HG03139 (cell line): Measurements from ENCODE around the gene PKLR.
"Not testable (repeated sequence)": the region's sequence is repeated elsewhere in the genome, so short reads cannot be mapped to it uniquely, and the experiment has no call there.

Experiments
- ATAC-seq: cut with Tn5 transposase; IDR thresholded peaks from one replicate; pipeline ENCODE4 v1.9.1; 2021; ENCODE audit not compliant: unreplicated experiment

PKLR gene

DNA sequence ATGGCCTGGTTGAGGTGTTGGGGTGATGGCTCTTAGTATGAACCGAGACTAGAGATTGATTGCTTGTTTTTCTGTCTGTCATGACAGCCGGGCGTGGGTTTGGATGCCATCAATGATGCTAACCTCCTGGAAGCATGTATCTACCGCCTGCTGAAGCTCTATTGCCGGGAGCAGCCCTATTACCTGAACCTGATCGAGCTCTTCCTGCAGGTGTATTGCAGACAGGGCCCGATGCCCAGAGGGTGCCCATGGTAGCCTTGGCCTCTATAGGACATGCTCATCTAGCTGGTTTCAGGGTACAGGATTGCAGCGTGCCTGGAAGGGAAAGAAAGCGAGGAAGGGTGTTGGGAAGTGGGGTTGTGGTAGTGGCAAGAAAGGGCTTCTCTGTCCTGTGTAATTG is 16.8 kb upstream of the PKLR start:
- no peak for ATAC-seq

DNA sequence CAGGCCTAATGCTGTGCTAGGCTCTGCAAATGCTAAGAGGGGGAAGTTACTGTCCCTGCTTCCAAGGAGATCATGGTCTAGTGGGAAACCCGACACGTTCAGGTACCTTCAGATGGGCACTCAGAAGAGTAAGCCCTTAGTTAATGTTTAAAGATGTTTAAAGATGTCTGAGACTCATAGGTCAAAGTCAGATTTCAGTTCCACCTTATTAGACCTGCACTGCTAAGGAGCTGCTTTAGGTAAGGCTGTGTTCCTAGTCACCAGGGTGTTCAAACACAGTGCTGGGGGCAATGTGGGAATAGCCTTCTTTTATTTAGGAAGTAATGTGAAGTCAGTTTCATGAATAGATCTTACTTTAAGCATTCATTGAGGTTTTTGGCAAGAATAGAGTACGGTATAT is 15.7 kb upstream of the PKLR start:
- ATAC-seq = no peak

DNA sequence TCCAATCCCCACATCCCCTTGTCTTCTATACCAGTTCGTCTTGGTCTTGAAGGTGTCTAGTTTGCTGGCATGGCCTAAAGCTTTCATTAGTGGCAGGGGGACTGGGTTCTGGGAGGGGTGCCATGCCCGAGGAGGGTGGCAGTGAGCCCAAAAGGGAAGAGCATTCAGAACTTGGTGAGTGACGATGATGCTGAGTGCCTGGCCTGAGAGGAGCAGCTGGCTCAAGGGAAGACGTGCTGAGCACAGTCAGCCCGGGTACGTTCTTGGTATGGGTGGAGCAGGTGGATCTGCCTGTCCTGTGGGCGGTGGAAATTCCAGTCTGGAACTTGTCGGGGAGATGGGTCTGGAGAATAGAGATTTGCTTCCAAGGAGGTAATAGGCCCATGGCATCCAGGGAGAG is 12.0 kb upstream of the PKLR start:
- no peak for ATAC-seq

DNA sequence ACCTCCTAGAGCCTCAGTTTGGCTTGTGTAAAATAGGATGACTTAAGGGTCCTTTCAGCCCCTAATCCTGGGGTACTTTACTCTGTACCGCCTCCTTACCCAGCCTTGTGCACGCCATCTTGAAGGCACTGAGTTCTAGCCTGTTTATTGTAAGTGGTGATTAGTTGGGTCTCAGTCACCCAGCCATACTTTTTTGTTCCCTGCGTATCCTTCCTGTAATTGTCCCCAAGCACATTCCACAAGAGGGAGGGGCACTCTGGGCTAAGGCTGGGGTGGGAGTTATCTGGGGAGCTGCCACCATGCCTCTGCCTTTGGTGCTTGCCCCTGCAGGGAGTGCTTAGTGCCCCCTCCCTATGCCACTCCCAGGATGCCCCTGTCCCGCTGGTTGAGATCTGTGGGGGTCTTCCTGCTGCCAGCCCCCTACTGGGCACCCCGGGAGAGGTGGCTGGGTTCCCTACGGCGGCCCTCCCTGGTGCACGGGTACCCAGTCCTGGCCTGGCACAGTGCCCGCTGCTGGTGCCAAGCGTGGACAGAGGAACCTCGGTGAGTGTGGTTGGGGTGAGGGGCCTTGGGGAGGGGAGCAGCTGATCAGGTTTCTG is 8.3 kb upstream of the PKLR start:
- no peak for ATAC-seq

DNA sequence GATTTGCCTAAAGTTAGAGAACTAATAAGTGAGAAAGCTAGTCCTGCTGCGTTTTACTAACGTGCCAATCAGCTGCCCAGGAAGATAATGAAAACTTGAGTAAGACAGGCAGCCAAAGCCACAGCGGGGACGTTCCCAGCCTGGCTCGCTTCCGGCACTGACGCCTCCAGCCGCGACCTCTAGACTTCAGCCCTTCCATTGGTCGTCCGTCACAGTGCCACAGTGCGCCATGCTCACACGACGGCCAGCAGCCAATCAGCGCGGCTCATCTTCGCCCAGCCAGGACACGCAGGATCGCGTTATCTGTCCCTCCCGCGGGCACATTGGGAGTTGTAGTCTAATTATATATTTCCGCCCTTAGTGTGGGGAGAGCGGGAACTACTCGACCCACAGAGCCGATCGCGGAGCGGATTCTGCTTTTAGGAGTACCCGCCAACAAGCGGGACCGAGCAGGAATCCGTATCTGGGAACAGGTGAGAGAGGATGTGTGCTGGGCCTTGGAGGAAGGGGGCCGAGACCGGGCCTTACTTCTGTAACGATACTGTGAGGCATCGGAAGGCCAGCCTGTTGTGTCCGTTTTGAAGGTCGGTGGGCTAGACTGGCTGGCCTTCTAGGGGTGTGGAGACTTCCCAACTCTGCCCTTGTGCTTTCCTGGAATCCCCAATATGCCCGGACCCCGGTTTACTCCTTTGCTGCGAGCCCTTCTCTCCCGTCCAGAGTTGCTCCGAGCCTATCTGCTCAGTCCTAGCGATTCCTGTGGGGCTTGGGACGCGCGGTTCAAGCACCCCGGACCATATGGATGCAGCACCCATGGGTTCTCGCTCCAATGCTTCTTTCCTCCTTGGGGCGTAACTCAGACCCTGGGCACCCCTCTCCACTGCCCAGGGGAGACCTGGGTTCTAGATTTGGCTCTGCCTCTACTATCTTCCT is 7.5 kb upstream of the PKLR start, which contains the start of gene FDPS:
Gene FDPS (plus strand): TSS at position 374 of the 930 bp plus-strand sequence. CDS start 924 bp downstream, outside the sequence.
- peak; percentile 91 for ATAC-seq

DNA sequence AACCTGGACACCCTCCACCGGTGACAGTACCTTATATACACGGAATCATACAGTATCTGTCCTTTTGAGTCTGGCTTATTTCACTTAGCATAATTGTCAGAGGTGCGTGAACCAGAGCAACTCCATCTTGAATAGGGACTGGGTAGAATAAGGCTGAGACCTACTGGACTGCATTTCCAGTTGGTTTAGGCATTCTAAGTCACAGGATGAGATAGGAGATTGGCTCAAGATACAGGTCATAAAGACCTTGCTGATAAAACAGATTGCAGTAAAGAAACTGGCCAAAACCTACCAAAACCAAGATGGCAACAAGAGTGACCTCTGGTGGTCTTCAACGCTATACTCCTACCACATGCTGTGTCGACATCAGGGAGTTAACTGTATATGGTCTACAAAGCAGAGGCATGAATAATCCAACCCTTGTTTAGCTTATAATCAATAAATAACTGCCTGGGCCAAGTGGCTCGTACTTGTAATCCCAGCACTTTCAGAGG is 6.1 kb upstream of the PKLR start:
- ATAC-seq = no peak

DNA sequence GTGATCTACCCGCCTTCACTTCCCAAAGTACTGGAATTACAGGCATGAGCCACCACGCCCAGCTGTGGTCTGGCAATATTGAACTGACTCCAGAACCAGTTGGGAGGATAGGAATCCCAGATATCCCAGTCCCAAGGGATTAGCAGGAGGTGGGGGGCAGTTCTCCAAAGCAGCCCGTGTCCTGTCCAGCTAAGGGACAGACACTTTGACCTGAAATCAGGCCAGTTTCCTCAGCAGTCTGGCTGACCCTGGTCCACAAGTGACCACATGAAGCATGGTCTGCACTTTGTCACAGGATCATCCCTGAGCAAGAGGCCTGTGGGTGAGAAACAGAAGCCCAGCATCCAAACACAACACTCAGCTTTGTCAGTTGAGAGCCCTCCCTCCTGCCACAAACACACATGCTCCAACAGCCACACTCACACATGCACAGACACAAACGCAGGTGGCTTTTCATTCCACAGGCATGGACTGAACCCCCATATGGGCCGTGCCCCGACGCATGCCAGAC is 4.7 kb upstream of the PKLR start:
- no peak for ATAC-seq

DNA sequence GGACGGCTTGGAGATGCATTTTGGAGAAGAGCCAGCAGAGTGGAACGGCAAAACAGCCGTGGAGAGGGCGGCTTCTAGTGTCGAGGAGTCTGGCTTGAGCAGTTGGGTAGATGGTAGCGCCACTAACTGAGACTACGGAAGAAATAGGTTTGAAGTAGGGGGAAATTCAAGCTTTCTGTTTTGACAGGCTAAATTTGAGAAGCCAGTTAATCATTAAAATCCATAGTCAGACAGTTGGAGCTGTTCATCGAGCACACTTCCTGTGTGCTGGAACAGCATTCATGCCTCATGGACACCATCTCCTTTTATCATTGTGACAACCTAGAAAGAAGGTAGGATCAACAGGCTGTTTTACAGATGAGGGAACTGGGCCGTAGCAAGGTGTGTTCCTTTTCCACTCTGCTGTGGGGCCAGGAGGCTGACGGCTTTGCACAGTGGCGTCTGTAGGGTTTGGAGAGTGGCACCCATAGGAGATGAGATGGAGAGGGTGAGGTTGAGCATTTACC is 3.4 kb upstream of the PKLR start:
- no peak for ATAC-seq

DNA sequence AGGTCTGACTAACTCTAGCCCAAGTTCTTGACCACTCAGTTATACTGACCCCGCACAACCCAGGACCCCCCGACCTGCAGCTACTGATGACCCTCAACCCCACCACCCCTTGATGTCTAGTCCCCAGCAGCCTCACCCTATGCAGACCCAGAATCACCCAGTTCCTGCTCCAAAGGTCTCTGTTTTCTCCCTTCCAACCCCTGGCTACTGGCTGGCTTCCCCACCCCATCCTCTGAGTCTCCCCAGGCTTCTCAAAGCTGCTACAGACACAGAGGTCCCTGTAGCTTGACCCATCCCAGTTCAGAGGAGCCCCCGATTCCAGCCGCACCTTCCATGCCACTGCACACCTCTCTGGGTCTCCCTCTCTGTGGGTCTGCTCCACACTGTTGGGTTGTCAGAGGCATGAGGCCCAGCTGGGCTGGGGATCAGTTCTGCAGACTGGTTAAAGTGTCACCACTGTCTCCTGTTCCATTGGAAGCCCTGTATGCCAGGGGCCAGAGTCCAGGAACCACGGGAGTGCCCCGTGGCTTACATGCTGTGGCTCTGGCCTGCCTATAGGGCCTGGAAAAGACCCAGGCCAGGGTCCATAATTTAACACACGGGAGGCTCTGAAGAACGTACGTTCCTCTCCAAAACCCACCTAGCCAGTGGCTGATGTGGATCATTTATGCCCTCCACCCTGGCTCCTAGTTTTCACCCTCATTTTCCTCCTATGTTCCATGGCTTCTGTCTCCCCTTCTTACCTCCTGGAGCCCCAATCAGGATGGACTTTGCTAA is 497 bp downstream of the PKLR start:
- no peak for ATAC-seq

DNA sequence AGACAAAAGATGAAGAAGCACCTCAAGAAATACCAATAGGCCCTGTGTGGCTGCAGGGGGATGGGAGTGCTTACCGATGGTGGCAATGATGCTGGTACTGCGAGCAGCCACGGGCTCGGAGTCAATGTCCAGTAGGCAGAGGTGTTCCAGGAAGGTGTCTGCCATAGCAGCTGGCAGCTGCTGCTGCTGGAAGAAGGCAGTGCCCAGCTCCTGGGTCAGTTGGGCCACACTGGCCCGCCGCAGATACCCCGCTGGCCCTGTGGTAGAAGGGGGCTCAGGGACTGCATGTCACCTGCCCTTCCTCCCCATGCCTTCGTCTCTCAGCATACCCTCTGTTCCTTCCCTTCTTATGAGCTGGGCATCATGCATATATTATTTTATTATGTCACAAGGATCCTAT is 1.2 kb downstream of the PKLR start:
- ATAC-seq = no peak

DNA sequence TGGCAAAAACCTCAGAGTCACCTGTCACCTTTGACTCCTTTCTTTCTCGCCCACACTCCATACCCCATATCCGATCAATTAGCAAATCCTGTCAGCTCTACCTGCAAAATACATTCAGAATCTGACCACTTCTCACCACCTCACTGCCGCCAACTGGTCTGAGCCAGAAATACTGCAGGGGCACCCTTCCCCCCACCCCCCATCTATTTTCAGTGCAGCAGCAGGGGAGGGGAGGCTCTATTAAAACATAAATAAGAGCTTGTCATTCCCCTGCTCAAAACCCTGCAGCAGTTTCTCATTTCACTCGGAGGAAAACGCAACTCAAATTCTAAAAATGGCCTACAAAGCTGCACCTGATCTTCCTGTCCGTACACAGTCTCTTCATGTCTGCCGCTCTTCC is 3.9 kb downstream of the PKLR start:
- no peak for ATAC-seq

DNA sequence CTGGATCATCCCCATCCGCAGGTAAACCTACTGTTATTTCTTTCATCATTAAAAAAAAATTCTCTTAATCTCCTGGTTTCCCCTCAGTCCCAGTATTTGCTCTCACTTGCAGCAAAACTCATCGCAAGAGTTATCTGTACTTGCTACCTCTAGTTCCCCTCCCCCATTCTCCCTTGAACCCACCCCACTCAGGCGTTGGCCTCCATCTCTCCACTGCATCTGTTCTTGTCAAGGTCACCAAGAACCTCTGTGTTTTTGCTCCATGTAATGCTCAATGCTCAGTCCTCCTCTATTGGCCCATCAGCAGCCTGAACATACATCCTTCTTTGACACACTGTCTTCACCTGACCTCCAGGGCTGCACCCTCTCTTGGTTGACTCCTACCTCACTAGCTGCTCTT is 4.6 kb downstream of the PKLR start:
- ATAC-seq = no peak

DNA sequence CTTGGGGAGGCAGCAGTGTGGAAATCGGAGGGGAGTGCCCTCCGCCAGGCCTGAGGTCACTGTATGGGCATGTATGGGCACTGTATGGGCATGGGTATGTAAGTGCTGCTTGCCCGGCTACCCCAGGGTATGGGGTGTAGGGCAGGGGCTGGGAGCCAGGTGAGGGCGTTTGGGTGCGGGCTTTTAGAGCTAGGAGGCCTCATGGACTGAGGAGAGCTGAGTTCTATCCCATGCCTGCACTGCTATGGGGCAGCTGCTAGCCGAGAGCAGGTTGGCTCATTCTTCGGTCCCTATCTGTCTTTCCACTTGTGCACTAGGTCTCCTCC is 5.3 kb downstream of the PKLR start:
- no peak for ATAC-seq

DNA sequence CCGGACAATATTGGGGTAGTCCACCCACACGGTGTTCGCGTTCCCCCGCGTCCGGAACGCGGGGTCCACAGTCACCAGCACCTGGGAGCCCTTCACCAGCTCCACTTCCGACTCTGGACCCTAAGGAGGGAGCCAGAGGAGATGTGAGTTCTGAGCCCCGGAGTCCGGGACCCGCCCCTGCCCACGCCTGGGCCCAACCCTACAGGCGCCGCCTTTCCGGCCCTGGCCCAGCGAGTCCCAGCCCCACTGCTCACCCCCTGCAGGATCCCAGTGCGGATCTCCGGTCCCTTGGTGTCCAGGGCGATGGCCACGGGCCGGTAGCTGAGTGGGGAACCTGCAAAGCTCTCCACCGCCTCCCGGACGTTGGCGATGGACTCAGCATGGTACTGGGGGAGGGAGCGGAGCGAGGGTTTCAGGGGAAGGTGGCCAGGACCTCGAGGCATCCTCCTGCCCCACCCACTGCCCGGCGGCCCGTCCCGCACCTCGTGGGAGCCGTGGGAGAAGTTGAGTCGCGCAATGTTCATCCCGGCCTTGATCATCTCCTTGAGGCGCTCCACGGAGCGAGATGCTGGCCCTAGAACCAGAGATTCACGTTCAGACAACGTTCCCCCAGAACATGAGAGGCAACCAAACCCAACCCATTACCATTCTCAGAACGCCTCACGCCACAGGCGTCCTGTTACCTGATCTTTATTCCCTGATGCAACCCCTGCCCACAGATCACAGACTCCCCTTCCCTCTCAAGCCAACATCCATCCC is 5.9 kb downstream of the PKLR start:
- no peak for ATAC-seq

DNA sequence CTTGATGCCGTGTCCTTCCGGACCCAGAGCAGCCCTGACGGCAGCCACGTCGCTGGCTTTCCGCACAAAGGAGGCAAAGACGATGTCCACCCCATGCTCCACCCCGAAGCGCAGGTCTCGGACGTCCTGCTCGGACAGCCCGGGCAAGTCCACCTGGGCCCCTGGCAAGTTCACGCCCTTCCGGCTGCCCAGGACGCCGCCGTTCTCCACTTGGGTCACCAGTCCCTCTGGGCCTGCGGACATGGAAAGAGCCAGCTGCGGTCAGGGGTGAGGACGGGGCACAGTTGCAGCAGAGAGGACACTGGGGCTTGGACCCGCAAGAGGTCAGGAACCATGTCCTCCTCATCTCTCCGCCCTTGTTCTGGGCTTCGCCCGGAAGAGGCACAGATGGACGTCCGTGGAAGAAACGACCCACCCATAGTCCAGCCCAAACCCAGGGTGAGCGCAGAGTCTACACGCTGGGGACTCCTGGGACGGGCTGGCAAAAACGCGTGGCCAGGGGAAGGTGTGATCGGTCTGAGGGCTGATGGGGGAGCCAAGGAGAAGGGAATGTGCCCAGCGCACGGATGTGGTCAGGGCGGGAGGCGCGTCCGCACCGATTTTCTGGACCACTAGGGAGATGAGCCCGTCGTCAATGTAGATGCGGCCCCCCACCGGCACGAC is 6.6 kb downstream of the PKLR start:
- ATAC-seq = no peak

DNA sequence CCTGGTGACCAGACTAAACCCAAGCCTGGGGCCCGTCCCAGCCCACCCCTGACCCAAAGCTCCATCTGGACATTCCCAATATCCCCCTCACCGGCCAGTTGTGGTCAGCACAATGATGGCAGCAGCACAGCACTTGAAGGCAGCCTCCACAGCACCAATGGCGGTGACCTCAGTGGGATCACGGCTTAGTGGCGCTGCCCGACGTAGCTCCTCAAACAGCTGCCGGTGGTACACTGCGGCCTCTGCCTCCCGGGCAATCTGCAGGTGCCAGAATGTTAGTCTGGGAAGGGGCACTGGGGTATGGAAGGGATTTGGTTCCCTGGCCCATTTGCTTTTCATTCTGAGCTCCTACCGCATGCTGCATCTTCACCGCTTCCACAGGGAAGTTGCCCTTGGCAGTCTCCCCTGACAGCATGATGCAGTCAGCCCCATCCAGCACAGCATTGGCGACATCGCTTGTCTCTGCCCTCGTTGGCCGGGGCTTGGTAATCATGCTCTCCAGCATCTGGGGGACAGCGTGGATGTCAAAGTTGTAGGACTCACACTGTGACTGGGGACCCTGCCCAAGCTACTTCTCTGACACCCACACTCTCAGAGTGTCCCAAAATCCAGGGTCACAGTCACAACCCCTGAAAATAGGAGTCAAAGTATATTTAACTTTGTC is 8.0 kb downstream of the PKLR start:
- no peak for ATAC-seq

DNA sequence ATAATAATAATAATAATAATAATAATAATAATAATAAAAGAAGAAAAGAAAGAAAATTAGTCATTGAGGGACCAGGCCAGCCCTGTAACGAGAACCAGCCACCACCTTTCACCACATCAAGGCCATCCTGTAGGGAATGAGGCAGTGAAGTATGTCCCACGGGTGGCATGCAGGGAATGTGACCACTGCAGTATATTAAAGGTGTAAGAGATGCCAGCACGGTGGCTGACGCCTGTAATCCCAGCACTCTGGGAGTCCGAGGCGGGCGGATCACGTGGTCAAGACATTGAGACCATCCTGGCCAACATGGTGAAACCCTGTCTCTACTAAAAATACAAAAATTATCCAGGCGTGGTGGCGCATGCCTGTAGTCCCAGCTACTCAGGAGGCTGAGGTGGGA is 10.2 kb downstream of the PKLR start:
- not testable (repeated sequence) for ATAC-seq

DNA sequence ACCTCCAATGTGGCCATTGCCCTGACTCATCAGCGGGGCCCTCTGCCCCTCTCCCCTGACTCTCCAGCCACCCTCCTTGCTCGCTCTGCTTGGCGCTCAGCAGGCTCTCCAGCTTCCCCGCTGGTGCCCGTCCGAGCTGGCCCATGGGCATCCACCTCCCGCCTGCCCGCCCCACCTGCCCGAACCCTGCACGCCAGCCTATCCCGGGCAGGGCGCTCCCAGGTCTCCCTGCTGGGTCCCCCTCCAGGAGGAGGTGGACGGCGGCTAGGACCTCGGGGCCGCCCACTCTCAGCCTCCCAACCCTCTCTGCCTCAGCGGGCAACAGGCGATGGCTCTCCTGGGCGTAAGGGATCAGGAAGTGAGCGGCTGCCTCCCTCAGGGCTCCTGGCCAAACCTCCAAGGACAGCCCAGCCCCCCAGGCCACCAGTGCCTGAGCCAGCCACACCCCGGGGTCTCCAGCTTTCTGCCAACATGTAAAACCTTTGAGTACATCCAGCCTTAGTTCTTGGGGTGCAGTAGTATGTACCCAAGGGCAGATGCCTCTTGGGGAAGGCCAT is 13.2 kb downstream of the PKLR start:
- ATAC-seq = no peak

DNA sequence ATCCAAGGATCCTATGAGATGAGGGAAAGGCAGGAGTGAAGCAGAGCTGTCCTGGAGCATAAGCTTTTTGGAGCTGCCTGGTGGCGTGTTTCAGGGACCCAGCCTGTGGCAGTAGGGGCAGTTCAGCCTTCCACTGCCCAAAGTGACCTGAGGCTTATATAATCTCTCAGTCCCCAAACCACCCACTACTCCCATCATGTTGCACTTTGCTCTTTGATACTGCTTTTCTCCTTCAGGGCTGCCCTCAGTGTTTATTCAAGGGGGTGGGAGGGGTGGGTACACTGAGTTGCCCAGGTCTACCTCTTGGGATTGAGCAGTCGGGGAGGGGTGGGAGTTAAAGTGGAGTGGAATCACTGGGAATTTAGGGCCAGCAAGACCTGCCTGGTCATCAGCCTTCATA is 14.7 kb downstream of the PKLR start:
- ATAC-seq = no peak
